IMR-90 (cell line): ENCODE results near the gene OPCML. TPM values are rescaled to one million over a fixed set of nuclear protein-coding genes. Genes with fewer than 3 reads are reported as not detected.

Experiments
- ATAC-seq: fragments of 200-7000 bp; cut with Tn5 transposase; 2 replicates; pipeline ENCODE4 v1.9.1; 2020; ENCODE audit warnings: low read depth, mild to moderate bottlenecking, moderate library complexity
- BruUV-seq: library from RNA; stranded (reverse); fragments of 400-500 nt; replicated peaks from 2 replicates; lab custom pipeline; 2021; lab: Mats Ljungman, UMichigan
- CTCF ChIA-PET: fragments of 300-600 bp; formaldehyde crosslinking; extraction: SDS; loops from one replicate; lab custom pipeline; 2021; ENCODE audit warnings: antibody characterized with exemption; lab: Yijun Ruan, JAX
- POLR2A ChIA-PET: fragments of 300-600 bp; sonication (Branson Sonifier 250); formaldehyde crosslinking; loops from one replicate; lab custom pipeline; 2022; ENCODE audit warnings: antibody characterized with exemption; ENCODE audit not compliant: unreplicated experiment; lab: Charles Lee
- DNase-seq: peaks from one replicate; pipeline ENCODE4 v3.0.0; 2013
- H2AFZ ChIP-seq: replicated peaks from 2 replicates; pipeline ENCODE3; 2013; ENCODE audit warnings: low read length, mild to moderate bottlenecking; ENCODE audit not compliant: poor library complexity
- H2AK5ac ChIP-seq: 2 replicates; pipeline ENCODE4 v1.6.1; 2013; ENCODE audit warnings: low read depth, low read length, inconsistent platforms
- H2AK9ac ChIP-seq: replicated peaks from 2 replicates; pipeline ENCODE3; 2013; ENCODE audit warnings: mild to moderate bottlenecking, low read depth, low read length, moderate library complexity; ENCODE audit not compliant: poor library complexity
- H2BK120ac ChIP-seq: 2 replicates; pipeline ENCODE4 v1.6.1; 2013; ENCODE audit warnings: low read depth, low read length, inconsistent platforms
- H2BK15ac ChIP-seq: 3 replicates; pipeline ENCODE4 v1.6.1; 2013; ENCODE audit warnings: low read depth, low read length, inconsistent platforms
- H2BK20ac ChIP-seq: 2 replicates; pipeline ENCODE4 v1.6.1; 2013; ENCODE audit warnings: low read depth, mild to moderate bottlenecking, inconsistent platforms, low read length, moderate library complexity
- H2BK5ac ChIP-seq: 2 replicates; pipeline ENCODE4 v1.6.1; 2013; ENCODE audit warnings: mild to moderate bottlenecking, low read depth, low read length, inconsistent platforms; ENCODE audit not compliant: poor library complexity, severe bottlenecking
- H3K14ac ChIP-seq: replicated peaks from 2 replicates; pipeline ENCODE4 v1.6.1; 2013; ENCODE audit warnings: low read depth, low read length, inconsistent platforms
- H3K18ac ChIP-seq: 2 replicates; pipeline ENCODE4 v1.6.1; 2013; ENCODE audit warnings: low read depth, low read length, control low read depth
- H3K23ac ChIP-seq: 2 replicates; pipeline ENCODE4 v1.6.1; 2013; ENCODE audit warnings: low read depth, low read length, inconsistent platforms
- H3K27ac ChIP-seq: 2 replicates; pipeline ENCODE4 v1.5.1; 2013; ENCODE audit warnings: mild to moderate bottlenecking, control low read depth, low read length; ENCODE audit not compliant: insufficient read depth
- H3K27me3 ChIP-seq: 2 replicates; pipeline ENCODE4 v1.6.1; 2013; ENCODE audit warnings: low read length; ENCODE audit not compliant: control insufficient read depth, insufficient read depth
- H3K36me3 ChIP-seq: 2 replicates; pipeline ENCODE4 v1.6.1; 2013; ENCODE audit warnings: low read length, mixed read lengths; ENCODE audit not compliant: control insufficient read depth, insufficient read depth
- H3K4ac ChIP-seq: 2 replicates; pipeline ENCODE4 v1.6.1; 2013; ENCODE audit warnings: low read depth, low read length, inconsistent platforms
- H3K4me1 ChIP-seq: 2 replicates; pipeline ENCODE4 v1.6.1; 2013; ENCODE audit warnings: low read length, mixed read lengths; ENCODE audit not compliant: control insufficient read depth, insufficient read depth
- H3K4me2 ChIP-seq: 2 replicates; pipeline ENCODE4 v1.6.1; 2013; ENCODE audit warnings: low read depth, mild to moderate bottlenecking, control low read depth, low read length, moderate library complexity
- H3K4me3 ChIP-seq: 2 replicates; pipeline ENCODE4 v1.5.1; 2013; ENCODE audit warnings: low read depth, mild to moderate bottlenecking, control low read depth, low read length, moderate library complexity; ENCODE audit not compliant: insufficient read depth
- H3K56ac ChIP-seq: 2 replicates; pipeline ENCODE4 v1.6.1; 2013; ENCODE audit warnings: low read length, inconsistent platforms; ENCODE audit not compliant: insufficient read depth; ENCODE audit errors: extremely low read depth
- H3K79me1 ChIP-seq, 2 experiments: 2 replicates each; pipeline ENCODE4 v1.6.1; 2013; ENCODE audit warnings: low read length in 2 of 2, inconsistent platforms in 1 of 2, low read depth in 1 of 2
- H3K9ac ChIP-seq: 2 replicates; pipeline ENCODE4 v1.6.1; 2013; ENCODE audit warnings: low read depth, low read length, control low read depth
- H3K9me1 ChIP-seq: 2 replicates; pipeline ENCODE4 v1.6.1; 2013; ENCODE audit warnings: low read length, inconsistent platforms; ENCODE audit not compliant: insufficient read depth
- H3K9me3 ChIP-seq: 2 replicates; pipeline ENCODE4 v1.6.1; 2013; ENCODE audit warnings: low read length; ENCODE audit not compliant: control insufficient read depth, insufficient read depth
- H4K20me1 ChIP-seq: 2 replicates; pipeline ENCODE4 v1.6.1; 2013; ENCODE audit warnings: low read length, inconsistent platforms; ENCODE audit not compliant: insufficient read depth
- H4K5ac ChIP-seq: 2 replicates; pipeline ENCODE4 v1.6.1; 2013; ENCODE audit warnings: mild to moderate bottlenecking, low read depth, low read length, control low read depth
- H4K8ac ChIP-seq, 2 experiments: 2 replicates each; pipeline ENCODE4 v1.6.1; 2013; ENCODE audit warnings: low read depth in 2 of 2, low read length in 2 of 2, control low read depth in 1 of 2, inconsistent platforms in 1 of 2
- H4K91ac ChIP-seq: 2 replicates; pipeline ENCODE4 v1.6.1; 2013; ENCODE audit warnings: low read depth, low read length, inconsistent platforms; ENCODE audit not compliant: insufficient read depth
- BHLHE40 ChIP-seq: fragments of 150-350 bp; IDR thresholded peaks from 2 replicates; pipeline ENCODE4 v1.6.1; 2016; ENCODE audit warnings: mild to moderate bottlenecking, low read depth, low read length
- CEBPB ChIP-seq: IDR thresholded peaks from 2 replicates; pipeline ENCODE4 v1.6.1; 2012; ENCODE audit warnings: low read depth, low read length, improper control_type of control experiment
- CHD1 ChIP-seq: IDR thresholded peaks from 2 replicates; pipeline ENCODE4 v1.6.1; 2012; ENCODE audit warnings: low read depth, low read length, improper control_type of control experiment
- CTCF ChIP-seq: conservative IDR thresholded peaks from 2 replicates; pipeline ENCODE4 v1.5.1; 2012; ENCODE audit warnings: mild to moderate bottlenecking, low read depth, low read length, improper control_type of control experiment
- ELK1 ChIP-seq: fragments of 150-350 bp; IDR thresholded peaks from 2 replicates; pipeline ENCODE4 v1.6.1; 2016; ENCODE audit warnings: low read depth, mild to moderate bottlenecking, low read length, moderate library complexity, borderline replicate concordance
- FOS ChIP-seq: fragments of 150-350 bp; IDR thresholded peaks from 2 replicates; pipeline ENCODE4 v1.6.1; 2016; ENCODE audit warnings: low read depth, low read length
- MAFK ChIP-seq: IDR thresholded peaks from 2 replicates; pipeline ENCODE4 v1.6.1; 2012; ENCODE audit warnings: low read depth, low read length, improper control_type of control experiment
- MAZ ChIP-seq: IDR thresholded peaks from 2 replicates; pipeline ENCODE4 v1.6.1; 2012; ENCODE audit warnings: low read depth, mild to moderate bottlenecking, low read length, improper control_type of control experiment, moderate library complexity, borderline replicate concordance
- MXI1 ChIP-seq: IDR thresholded peaks from 2 replicates; pipeline ENCODE4 v1.6.1; 2012; ENCODE audit warnings: low read depth, mild to moderate bottlenecking, low read length, moderate library complexity, borderline replicate concordance
- NFE2L2 ChIP-seq: fragments of 150-350 bp; IDR thresholded peaks from 2 replicates; pipeline ENCODE4 v1.6.1; 2016; ENCODE audit warnings: low read depth, mild to moderate bottlenecking, low read length
- POLR2A ChIP-seq: IDR thresholded peaks from 2 replicates; pipeline ENCODE4 v1.6.1; 2012; ENCODE audit warnings: mild to moderate bottlenecking, low read depth, low read length
- RAD21 ChIP-seq: IDR thresholded peaks from 2 replicates; pipeline ENCODE4 v1.6.1; 2012; ENCODE audit warnings: low read length, improper control_type of control experiment
- RCOR1 ChIP-seq: IDR thresholded peaks from 2 replicates; pipeline ENCODE4 v1.6.1; 2012; ENCODE audit warnings: mild to moderate bottlenecking, low read length, improper control_type of control experiment; ENCODE audit not compliant: insufficient replicate concordance
- RFX5 ChIP-seq: IDR thresholded peaks from 2 replicates; pipeline ENCODE4 v1.8.0; 2012; ENCODE audit warnings: low read depth, mild to moderate bottlenecking, low read length, moderate library complexity
- SMC3 ChIP-seq: fragments of 150-350 bp; IDR thresholded peaks from 2 replicates; pipeline ENCODE4 v1.6.1; 2016; ENCODE audit warnings: low read depth, mild to moderate bottlenecking, antibody characterized with exemption, low read length, moderate library complexity
- USF2 ChIP-seq: fragments of 150-350 bp; IDR thresholded peaks from 2 replicates; pipeline ENCODE4 v1.6.1; 2017; ENCODE audit warnings: mild to moderate bottlenecking, antibody characterized with exemption, low read length, low read depth
- WGBS, 2 experiments: methylation state at CpG; one replicate each; pipeline versions ENCODE4 v1.1.5 to v1.1.7; 2013; ENCODE audit warnings: missing lambda C conversion rate in 2 of 2; ENCODE audit not compliant: insufficient read length in 1 of 2; ENCODE audit errors: extremely low coverage in 2 of 2; 5-methylcytosine and 5-hydroxymethylcytosine counted together
- dilution Hi-C: fragments of 300-500 bp; cut with HindIII; formaldehyde crosslinking; loops from one replicate; pipeline ENCODE4 v1.14.3; 2018; ENCODE audit warnings: low sequenced_read_pairs; ENCODE audit not compliant: unreplicated experiment
- in situ Hi-C: fragments of 300-500 bp; cut with MboI; formaldehyde crosslinking; loops from 3 replicates; pipeline ENCODE4 v1.14.3; 2019; ENCODE audit warnings: low sequenced_read_pairs, inconsistent platforms, mixed read lengths
- intact Hi-C: fragments of 100-400 bp; cut with micrococcal nuclease; formaldehyde crosslinking; loops from 2 replicates; pipeline ENCODE4 v1.10.0; 2022
- polyA plus RNA-seq, 3 experiments: library from polyadenylated mRNA; depleted of rRNA; stranded (reverse); fragments of >200 nt; gene quantifications; 2 replicates each; pipeline ENCODE4 v1.2.3, GENCODE V29; 2012; ENCODE audit warnings: low replicate concordance in 1 of 3
- total RNA-seq: library from RNA; depleted of rRNA; stranded (reverse); fragments of >200 nt; gene quantifications from 2 replicates; pipeline ENCODE4 v1.2.3, GENCODE V29; 2012

Gene OPCML
- total and polyA plus RNA-seq, 2 of the 4 experiments (the other 2 are of a cell fraction): under 0.01 to 2.6 TPM

GRCh38 chr11:133107763-133108162 is 424.5 kb downstream of the OPCML start:
- Histone ChIP-seq H3K9me3 (peaks cover 16% of the 10 kb centered on the region), H4K8ac (no peak overlapping the region), H4K91ac (no peak overlapping the region), H2BK20ac (no peak overlapping the region), H3K27ac (no peak overlapping the region), H2AFZ (no peak overlapping the region), H2BK15ac (no peak overlapping the region), H3K4me1 (no peaks in the 10 kb centered on the region), H3K9ac (no peak overlapping the region), H3K27me3 (no peaks in the 10 kb centered on the region), H2BK120ac (no peak overlapping the region), H3K23ac (no peak overlapping the region), H3K14ac (no peak overlapping the region), H3K4ac (no peak overlapping the region), H3K56ac (no peak overlapping the region), H3K18ac (no peak overlapping the region), H3K79me1 (no peaks in the 10 kb centered on the region), H2BK5ac (no peak overlapping the region), H3K9me1 (no peaks in the 10 kb centered on the region), H4K5ac (no peak overlapping the region), H2AK5ac (no peak overlapping the region), H4K20me1 (no peaks in the 10 kb centered on the region), H3K36me3 (no peaks in the 10 kb centered on the region), H2AK9ac (no peak overlapping the region), H3K4me3 (no peak overlapping the region), H3K4me2 (no peak overlapping the region)
- ATAC-seq (no peak), DNase-seq (no peak)
- TF ChIP-seq ELK1 (no peak), RAD21 (no peak), MXI1 (no peak), MAFK (no peak), NFE2L2 (no peak), MAZ (no peak), CHD1 (no peak), CTCF (no peak), FOS (no peak), BHLHE40 (no peak), SMC3 (no peak), POLR2A (no peak), USF2 (no peak), RFX5 (no peak), CEBPB (no peak), RCOR1 (no peak)
- dilution Hi-C loops (no loop called here), in situ Hi-C loops (no loop called here), intact Hi-C loops (no loop called here)
- no TSS peak for BruUV-seq
- POLR2A ChIA-PET: no interaction called here
- no CpG with 5 or more reads among the region's 3 CpGs for WGBS, 2 experiments
- CTCF ChIA-PET: no interaction called here
